HepG2 (cell line): ENCODE results near the gene ADAM8. TPM values are rescaled to one million over a fixed set of nuclear protein-coding genes. Genes with fewer than 3 reads are reported as not detected.

Experiments
- FOXK2 ChIP-seq: fragments of 450-650 bp; IDR thresholded peaks from 2 replicates; pipeline ENCODE4 v1.6.1; 2016
- HNF4A ChIP-seq: sonication (generic); formaldehyde crosslinking; IDR thresholded peaks from 2 replicates; pipeline ENCODE4 v1.4.0; 2020; ENCODE audit warnings: missing genetic modification reagents
- KLF11 ChIP-seq: IDR thresholded peaks from 2 replicates; pipeline ENCODE4 v1.6.1; 2016; ENCODE audit warnings: missing compliant biosample characterization
- NFATC3 ChIP-seq: sonication (generic); formaldehyde crosslinking; IDR thresholded peaks from 2 replicates; pipeline ENCODE4 v1.5.1; 2020; ENCODE audit warnings: mild to moderate bottlenecking, missing genetic modification reagents
- PHF8 ChIP-seq: sonication (generic); formaldehyde crosslinking; IDR thresholded peaks from 2 replicates; pipeline ENCODE4 v1.5.0; 2020; ENCODE audit warnings: missing genetic modification reagents
- RAD21 ChIP-seq: fragments of 450-650 bp; formaldehyde crosslinking; IDR thresholded peaks from 2 replicates; pipeline ENCODE4 v1.5.0; 2020; ENCODE audit warnings: mild to moderate bottlenecking
- SAP130 ChIP-seq: IDR thresholded peaks from 2 replicates; pipeline ENCODE4 v1.6.1; 2016; ENCODE audit warnings: low read depth
- SIX4 ChIP-seq: sonication (generic); formaldehyde crosslinking; IDR thresholded peaks from 2 replicates; pipeline ENCODE4 v1.4.0; 2020; ENCODE audit warnings: missing genetic modification reagents
- TCF7 ChIP-seq: sonication (generic); IDR thresholded peaks from 2 replicates; pipeline ENCODE4 v1.6.1; 2016; ENCODE audit warnings: antibody characterized with exemption, low read depth
- ZGPAT ChIP-seq: IDR thresholded peaks from 2 replicates; pipeline ENCODE4 v1.6.1; 2016; ENCODE audit warnings: mild to moderate bottlenecking
- ZNF230 ChIP-seq: sonication (generic); formaldehyde crosslinking; IDR thresholded peaks from 2 replicates; pipeline ENCODE4 v1.4.0; 2020; ENCODE audit warnings: mild to moderate bottlenecking, missing genetic modification reagents
- ZNF441 ChIP-seq: sonication (generic); formaldehyde crosslinking; IDR thresholded peaks from 2 replicates; pipeline ENCODE4 v1.7.0; 2021; ENCODE audit warnings: missing genetic modification reagents, borderline replicate concordance
- ZNF749 ChIP-seq: sonication (generic); formaldehyde crosslinking; IDR thresholded peaks from 2 replicates; pipeline ENCODE4 v1.8.0; 2022; ENCODE audit warnings: mild to moderate bottlenecking, missing genetic modification reagents, moderate library complexity, borderline replicate concordance
- ZSCAN30 ChIP-seq: sonication (generic); formaldehyde crosslinking; IDR thresholded peaks from 2 replicates; pipeline ENCODE4 v1.5.0; 2020; ENCODE audit warnings: mild to moderate bottlenecking, missing genetic modification reagents
- polyA plus RNA-seq, 8 experiments: library from polyadenylated mRNA; depleted of rRNA in 3 of 8; stranded (reverse) in 7 of 8; unstranded in 1 of 8; fragments of >200 nt; fragmentation: Illumina TruSeq in 4 of 8; extraction: Trizol in 4 of 8; gene quantifications; 2 replicates each; pipeline versions ENCODE4 v1.2.1 to v1.2.3, GENCODE V29; 2011 to 2016; ENCODE audit warnings: low read depth in 4 of 8, missing spikeins in 1 of 8, mixed read lengths in 1 of 8; ENCODE audit not compliant: insufficient read depth in 1 of 8
- total RNA-seq, 5 experiments: library from RNA; depleted of rRNA; stranded (reverse); fragments of >200 nt; fragmentation: Illumina TruSeq; extraction: Trizol; gene quantifications; 2 replicates each; pipeline ENCODE4 v1.2.3, GENCODE V29; 2016; ENCODE audit warnings: low read depth in 1 of 5
- TF ChIP-seq, protein P1 (sequence below): sonication (generic); formaldehyde crosslinking; IDR thresholded peaks from 2 replicates; pipeline ENCODE4 v1.4.0; 2020; ENCODE audit warnings: missing genetic modification reagents, mild to moderate bottlenecking, borderline replicate concordance
- TF ChIP-seq, protein P2 (sequence below): sonication (generic); formaldehyde crosslinking; IDR thresholded peaks from 2 replicates; pipeline ENCODE4 v1.4.0; 2020; ENCODE audit warnings: mild to moderate bottlenecking, missing genetic modification reagents
- TF ChIP-seq, protein P3 (sequence below): IDR thresholded peaks from 2 replicates; pipeline ENCODE4 v1.6.1; 2012; ENCODE audit warnings: low read length, improper control_type of control experiment
- TF ChIP-seq, protein P4 (sequence below): sonication (generic); formaldehyde crosslinking; IDR thresholded peaks from 2 replicates; pipeline ENCODE4 v1.4.0; 2020; ENCODE audit warnings: missing genetic modification reagents
- TF ChIP-seq, protein P5 (sequence below): sonication (generic); formaldehyde crosslinking; IDR thresholded peaks from 2 replicates; pipeline ENCODE4 v1.4.0; 2020; ENCODE audit warnings: missing genetic modification reagents, borderline replicate concordance

ADAM8 gene
- total and polyA plus RNA-seq, 2 of the 13 experiments (the other 11 are each of a cell fraction or from before 2014, with no cell fraction given), result 0.24 to 0.93 TPM

- TF ChIP-seq SAP130 (CRISPR knock-in tag), result peak; percentile 48; the same call in 1 of the 2 replicates
- TF ChIP-seq, protein P1, sequence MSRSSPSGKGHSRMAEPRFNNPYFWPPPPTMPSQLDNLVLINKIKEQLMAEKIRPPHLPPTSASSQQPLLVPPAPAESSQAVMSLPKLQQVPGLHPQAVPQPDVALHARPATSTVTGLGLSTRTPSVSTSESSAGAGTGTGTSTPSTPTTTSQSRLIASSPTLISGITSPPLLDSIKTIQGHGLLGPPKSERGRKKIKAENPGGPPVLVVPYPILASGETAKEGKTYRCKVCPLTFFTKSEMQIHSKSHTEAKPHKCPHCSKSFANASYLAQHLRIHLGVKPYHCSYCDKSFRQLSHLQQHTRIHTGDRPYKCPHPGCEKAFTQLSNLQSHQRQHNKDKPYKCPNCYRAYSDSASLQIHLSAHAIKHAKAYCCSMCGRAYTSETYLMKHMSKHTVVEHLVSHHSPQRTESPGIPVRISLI (CRISPR knock-in tag), result no peak
- TF ChIP-seq, protein P2, sequence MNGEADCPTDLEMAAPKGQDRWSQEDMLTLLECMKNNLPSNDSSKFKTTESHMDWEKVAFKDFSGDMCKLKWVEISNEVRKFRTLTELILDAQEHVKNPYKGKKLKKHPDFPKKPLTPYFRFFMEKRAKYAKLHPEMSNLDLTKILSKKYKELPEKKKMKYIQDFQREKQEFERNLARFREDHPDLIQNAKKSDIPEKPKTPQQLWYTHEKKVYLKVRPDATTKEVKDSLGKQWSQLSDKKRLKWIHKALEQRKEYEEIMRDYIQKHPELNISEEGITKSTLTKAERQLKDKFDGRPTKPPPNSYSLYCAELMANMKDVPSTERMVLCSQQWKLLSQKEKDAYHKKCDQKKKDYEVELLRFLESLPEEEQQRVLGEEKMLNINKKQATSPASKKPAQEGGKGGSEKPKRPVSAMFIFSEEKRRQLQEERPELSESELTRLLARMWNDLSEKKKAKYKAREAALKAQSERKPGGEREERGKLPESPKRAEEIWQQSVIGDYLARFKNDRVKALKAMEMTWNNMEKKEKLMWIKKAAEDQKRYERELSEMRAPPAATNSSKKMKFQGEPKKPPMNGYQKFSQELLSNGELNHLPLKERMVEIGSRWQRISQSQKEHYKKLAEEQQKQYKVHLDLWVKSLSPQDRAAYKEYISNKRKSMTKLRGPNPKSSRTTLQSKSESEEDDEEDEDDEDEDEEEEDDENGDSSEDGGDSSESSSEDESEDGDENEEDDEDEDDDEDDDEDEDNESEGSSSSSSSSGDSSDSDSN (CRISPR knock-in tag), result peak; percentile 17; the same call in 1 of the 2 replicates
- TF ChIP-seq ZSCAN30 (CRISPR knock-in tag), result no peak
- TF ChIP-seq, protein P3, sequence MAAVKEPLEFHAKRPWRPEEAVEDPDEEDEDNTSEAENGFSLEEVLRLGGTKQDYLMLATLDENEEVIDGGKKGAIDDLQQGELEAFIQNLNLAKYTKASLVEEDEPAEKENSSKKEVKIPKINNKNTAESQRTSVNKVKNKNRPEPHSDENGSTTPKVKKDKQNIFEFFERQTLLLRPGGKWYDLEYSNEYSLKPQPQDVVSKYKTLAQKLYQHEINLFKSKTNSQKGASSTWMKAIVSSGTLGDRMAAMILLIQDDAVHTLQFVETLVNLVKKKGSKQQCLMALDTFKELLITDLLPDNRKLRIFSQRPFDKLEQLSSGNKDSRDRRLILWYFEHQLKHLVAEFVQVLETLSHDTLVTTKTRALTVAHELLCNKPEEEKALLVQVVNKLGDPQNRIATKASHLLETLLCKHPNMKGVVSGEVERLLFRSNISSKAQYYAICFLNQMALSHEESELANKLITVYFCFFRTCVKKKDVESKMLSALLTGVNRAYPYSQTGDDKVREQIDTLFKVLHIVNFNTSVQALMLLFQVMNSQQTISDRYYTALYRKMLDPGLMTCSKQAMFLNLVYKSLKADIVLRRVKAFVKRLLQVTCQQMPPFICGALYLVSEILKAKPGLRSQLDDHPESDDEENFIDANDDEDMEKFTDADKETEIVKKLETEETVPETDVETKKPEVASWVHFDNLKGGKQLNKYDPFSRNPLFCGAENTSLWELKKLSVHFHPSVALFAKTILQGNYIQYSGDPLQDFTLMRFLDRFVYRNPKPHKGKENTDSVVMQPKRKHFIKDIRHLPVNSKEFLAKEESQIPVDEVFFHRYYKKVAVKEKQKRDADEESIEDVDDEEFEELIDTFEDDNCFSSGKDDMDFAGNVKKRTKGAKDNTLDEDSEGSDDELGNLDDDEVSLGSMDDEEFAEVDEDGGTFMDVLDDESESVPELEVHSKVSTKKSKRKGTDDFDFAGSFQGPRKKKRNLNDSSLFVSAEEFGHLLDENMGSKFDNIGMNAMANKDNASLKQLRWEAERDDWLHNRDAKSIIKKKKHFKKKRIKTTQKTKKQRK, result no peak
- TF ChIP-seq NFATC3 (CRISPR knock-in tag), result no peak
- no peak for TF ChIP-seq RAD21 (CRISPR knock-in tag)
- no peak for TF ChIP-seq FOXK2
- TF ChIP-seq TCF7, result no peak
- TF ChIP-seq SIX4 (CRISPR knock-in tag), result no peak
- TF ChIP-seq ZNF230 (CRISPR knock-in tag), result no peak; the same call in 1 of the 2 replicates
- TF ChIP-seq ZGPAT (CRISPR knock-in tag), result 0 out of 2 replicates have a peak, but pooled peaks have one; percentile 17
- no peak for TF ChIP-seq HNF4A (CRISPR knock-in tag)
- TF ChIP-seq, protein P4, sequence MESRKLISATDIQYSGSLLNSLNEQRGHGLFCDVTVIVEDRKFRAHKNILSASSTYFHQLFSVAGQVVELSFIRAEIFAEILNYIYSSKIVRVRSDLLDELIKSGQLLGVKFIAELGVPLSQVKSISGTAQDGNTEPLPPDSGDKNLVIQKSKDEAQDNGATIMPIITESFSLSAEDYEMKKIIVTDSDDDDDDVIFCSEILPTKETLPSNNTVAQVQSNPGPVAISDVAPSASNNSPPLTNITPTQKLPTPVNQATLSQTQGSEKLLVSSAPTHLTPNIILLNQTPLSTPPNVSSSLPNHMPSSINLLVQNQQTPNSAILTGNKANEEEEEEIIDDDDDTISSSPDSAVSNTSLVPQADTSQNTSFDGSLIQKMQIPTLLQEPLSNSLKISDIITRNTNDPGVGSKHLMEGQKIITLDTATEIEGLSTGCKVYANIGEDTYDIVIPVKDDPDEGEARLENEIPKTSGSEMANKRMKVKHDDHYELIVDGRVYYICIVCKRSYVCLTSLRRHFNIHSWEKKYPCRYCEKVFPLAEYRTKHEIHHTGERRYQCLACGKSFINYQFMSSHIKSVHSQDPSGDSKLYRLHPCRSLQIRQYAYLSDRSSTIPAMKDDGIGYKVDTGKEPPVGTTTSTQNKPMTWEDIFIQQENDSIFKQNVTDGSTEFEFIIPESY, result no peak
- TF ChIP-seq ZNF749, result peak; percentile 26; the same call in 1 of the 2 replicates
- TF ChIP-seq, protein P5, sequence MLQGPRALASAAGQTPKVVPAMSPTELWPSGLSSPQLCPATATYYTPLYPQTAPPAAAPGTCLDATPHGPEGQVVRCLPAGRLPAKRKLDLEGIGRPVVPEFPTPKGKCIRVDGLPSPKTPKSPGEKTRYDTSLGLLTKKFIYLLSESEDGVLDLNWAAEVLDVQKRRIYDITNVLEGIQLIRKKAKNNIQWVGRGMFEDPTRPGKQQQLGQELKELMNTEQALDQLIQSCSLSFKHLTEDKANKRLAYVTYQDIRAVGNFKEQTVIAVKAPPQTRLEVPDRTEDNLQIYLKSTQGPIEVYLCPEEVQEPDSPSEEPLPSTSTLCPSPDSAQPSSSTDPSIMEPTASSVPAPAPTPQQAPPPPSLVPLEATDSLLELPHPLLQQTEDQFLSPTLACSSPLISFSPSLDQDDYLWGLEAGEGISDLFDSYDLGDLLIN, result no peak
- TF ChIP-seq KLF11 (CRISPR knock-in tag), result no peak
- TF ChIP-seq ZNF441 (CRISPR knock-in tag), result no peak; the same call in 1 of the 2 replicates
- TF ChIP-seq PHF8 (CRISPR knock-in tag), result peak; percentile 80
Observed at GRCh38 chr10:133308421-133309099, 31.9 kb upstream of the ADAM8 start, which contains the start of the genes TUBGCP2 and ZNF511 (continued).
